ENCODE measurements around the gene PPP1R37.

- no peak for TF ChIP-seq ZNF549 (CRISPR knock-in tag; IDR thresholded peaks at IDR 0.05)
- TF ChIP-seq TOE1 (CRISPR knock-in tag; IDR thresholded peaks at IDR 0.05): no peak
- TF ChIP-seq PHF8 (CRISPR knock-in tag; IDR thresholded peaks at IDR 0.05): no peak
- TF ChIP-seq FOXP1 (IDR thresholded peaks at IDR 0.05): no peak
- no peak for TF ChIP-seq FOXP1 (CRISPR knock-in tag; IDR thresholded peaks at IDR 0.05)
- TF ChIP-seq ZBTB40 (IDR thresholded peaks at IDR 0.05): no peak
- no peak for TF ChIP-seq ZBTB40 (CRISPR knock-in tag; IDR thresholded peaks at IDR 0.05)
- TF ChIP-seq YY1 (IDR thresholded peaks at IDR 0.05; ENCODE audit: insufficient read depth, insufficient replicate concordance, low read depth, low read length): no peak
- TF ChIP-seq, protein P1, sequence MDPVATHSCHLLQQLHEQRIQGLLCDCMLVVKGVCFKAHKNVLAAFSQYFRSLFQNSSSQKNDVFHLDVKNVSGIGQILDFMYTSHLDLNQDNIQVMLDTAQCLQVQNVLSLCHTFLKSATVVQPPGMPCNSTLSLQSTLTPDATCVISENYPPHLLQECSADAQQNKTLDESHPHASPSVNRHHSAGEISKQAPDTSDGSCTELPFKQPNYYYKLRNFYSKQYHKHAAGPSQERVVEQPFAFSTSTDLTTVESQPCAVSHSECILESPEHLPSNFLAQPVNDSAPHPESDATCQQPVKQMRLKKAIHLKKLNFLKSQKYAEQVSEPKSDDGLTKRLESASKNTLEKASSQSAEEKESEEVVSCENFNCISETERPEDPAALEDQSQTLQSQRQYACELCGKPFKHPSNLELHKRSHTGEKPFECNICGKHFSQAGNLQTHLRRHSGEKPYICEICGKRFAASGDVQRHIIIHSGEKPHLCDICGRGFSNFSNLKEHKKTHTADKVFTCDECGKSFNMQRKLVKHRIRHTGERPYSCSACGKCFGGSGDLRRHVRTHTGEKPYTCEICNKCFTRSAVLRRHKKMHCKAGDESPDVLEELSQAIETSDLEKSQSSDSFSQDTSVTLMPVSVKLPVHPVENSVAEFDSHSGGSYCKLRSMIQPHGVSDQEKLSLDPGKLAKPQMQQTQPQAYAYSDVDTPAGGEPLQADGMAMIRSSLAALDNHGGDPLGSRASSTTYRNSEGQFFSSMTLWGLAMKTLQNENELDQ (CRISPR knock-in tag; IDR thresholded peaks at IDR 0.05; ENCODE audit: borderline replicate concordance): no peak
- TF ChIP-seq SMC3 (IDR thresholded peaks at IDR 0.05; ENCODE audit: low read length): no peak
Measured at GRCh38 chr19:45100846-45101252, 7.9 kb downstream of the PPP1R37 start.

Data from HepG2 (cell line).